Erythroblast (primary cell): Measurements from ENCODE around the gene ZSWIM8.

ENCODE experiments used
- GATA1 ChIP-seq: IDR thresholded peaks from 2 replicates; pipeline ENCODE4 v1.6.1; 2011; ENCODE audit warnings: low read depth, mild to moderate bottlenecking, control low read depth, low read length, moderate library complexity
- POLR2A ChIP-seq: IDR thresholded peaks from 2 replicates; pipeline ENCODE4 v1.6.1; 2011; ENCODE audit warnings: mild to moderate bottlenecking, low read length

DNA sequence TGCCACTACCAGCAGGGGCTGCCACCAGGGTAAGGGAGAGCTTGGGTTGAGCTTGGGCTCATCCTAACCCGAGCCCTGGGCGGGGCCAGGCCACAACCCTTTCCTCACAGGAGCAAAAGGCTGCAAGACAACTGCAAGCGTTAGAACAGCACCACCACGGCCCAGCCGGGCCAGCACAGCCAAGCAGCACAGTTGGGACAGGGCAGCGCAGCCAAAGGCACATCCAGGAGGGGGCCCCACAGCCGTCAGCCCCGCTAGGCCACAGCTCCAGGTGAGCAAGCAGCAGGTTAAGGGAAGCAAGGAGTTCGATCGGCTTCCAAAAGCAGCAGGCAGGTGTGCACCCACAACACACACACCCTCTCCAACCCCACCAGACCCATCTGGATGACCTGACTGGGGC lies 33.0 kb downstream of the ZSWIM8 start:
- TF ChIP-seq POLR2A (no peak), GATA1 (no peak)
